ENCODE results near the gene GSK3B. TPM values are rescaled to one million over a fixed set of nuclear protein-coding genes. Genes with fewer than 3 reads are reported as not detected.

Gene GSK3B
- total and polyA plus RNA-seq, 2 experiments from 2014 or later, result 29.0 to 45.3 TPM

DNA sequence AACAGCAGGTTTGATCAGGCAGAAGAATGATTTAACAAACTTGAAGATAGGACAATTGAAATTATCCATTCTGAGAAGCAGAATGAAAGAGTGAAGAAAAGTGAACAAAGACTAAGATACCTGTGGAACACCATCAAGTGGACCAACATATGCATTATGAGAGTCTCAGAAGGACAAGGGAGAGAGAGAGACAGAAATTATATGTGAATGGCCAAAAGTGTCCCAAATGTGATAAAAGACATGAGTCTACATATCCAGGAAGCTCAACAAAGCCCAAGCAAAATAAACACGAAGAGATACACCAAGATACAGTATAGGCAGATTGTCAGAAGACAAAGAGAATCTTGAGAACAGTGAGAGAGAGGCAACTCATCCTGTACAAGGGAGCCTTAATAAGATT is 317.9 kb downstream of the GSK3B start (continued):
- no peak for TF ChIP-seq ETS1 (IDR thresholded peaks at IDR 0.05)
- no peak for TF ChIP-seq ZNF114 (CRISPR knock-in tag; IDR thresholded peaks at IDR 0.05)
- TF ChIP-seq REST (IDR thresholded peaks at IDR 0.05; ENCODE audit: unreplicated experiment), result no peak
- no peak for TF ChIP-seq NANOG (IDR thresholded peaks at IDR 0.05; ENCODE audit: borderline replicate concordance)

DNA sequence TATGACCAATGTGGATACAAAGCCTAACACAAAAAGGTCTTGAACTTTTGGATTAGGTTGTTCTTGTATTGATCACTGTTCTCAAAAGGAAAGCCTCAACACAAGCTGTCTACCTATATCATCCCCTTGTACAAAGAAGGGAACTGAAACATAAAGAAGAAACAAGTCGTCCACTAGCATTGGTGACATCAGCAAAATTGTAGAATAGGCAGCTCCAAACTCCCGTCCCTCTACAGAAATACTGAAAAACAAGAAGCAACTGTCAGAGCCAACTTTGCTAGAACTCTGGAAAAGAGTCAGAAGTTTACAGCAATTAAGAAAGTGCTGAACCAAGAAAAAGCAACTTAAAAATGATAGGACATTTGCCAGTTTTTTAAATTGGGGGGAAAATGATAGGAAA is 319.8 kb downstream of the GSK3B start:
- H3K4me2 ChIP-seq, result no peak overlapping the region
- H3K36me3 ChIP-seq (ENCODE audit: insufficient read depth), result no peaks in the 10 kb centered on the region
- no peaks in the 10 kb centered on the region for H3F3A ChIP-seq (replicated peaks; ENCODE audit: low read depth)
- DNase-seq (ENCODE audit: low spot score), result no peak
- H3K9me2 ChIP-seq (ENCODE audit: insufficient read depth), result no peaks in the 10 kb centered on the region
- Mint-ChIP-seq H3K4me3 (no peak overlapping the region), H3K4me1 (peaks cover 10% of the 10 kb centered on the region; the same call in 2 of the 3 replicates), H3K27me3 (ENCODE audit: insufficient read depth, low read depth, poor library complexity) (peaks cover 2% of the 10 kb centered on the region), H3K36me3 (ENCODE audit: low read depth) (no peaks in the 10 kb centered on the region), H3K9me3 (no peaks in the 10 kb centered on the region), H3K27ac (no peak overlapping the region)
- H3K4me3 ChIP-seq, result no peak overlapping the region
- no peaks in the 10 kb centered on the region for H3K4me1 ChIP-seq (ENCODE audit: insufficient read depth)
- no peaks in the 10 kb centered on the region for H4K20me1 ChIP-seq (replicated peaks; ENCODE audit: insufficient read depth)
- no peak overlapping the region for H3K27ac ChIP-seq (ENCODE audit: low read depth)
- H3K27me3 ChIP-seq (ENCODE audit: insufficient read depth), result no peaks in the 10 kb centered on the region
- TF ChIP-seq ZNF114 (CRISPR knock-in tag; IDR thresholded peaks at IDR 0.05), result no peak
- TF ChIP-seq REST (IDR thresholded peaks at IDR 0.05; ENCODE audit: unreplicated experiment), result no peak
- TF ChIP-seq, protein P1, sequence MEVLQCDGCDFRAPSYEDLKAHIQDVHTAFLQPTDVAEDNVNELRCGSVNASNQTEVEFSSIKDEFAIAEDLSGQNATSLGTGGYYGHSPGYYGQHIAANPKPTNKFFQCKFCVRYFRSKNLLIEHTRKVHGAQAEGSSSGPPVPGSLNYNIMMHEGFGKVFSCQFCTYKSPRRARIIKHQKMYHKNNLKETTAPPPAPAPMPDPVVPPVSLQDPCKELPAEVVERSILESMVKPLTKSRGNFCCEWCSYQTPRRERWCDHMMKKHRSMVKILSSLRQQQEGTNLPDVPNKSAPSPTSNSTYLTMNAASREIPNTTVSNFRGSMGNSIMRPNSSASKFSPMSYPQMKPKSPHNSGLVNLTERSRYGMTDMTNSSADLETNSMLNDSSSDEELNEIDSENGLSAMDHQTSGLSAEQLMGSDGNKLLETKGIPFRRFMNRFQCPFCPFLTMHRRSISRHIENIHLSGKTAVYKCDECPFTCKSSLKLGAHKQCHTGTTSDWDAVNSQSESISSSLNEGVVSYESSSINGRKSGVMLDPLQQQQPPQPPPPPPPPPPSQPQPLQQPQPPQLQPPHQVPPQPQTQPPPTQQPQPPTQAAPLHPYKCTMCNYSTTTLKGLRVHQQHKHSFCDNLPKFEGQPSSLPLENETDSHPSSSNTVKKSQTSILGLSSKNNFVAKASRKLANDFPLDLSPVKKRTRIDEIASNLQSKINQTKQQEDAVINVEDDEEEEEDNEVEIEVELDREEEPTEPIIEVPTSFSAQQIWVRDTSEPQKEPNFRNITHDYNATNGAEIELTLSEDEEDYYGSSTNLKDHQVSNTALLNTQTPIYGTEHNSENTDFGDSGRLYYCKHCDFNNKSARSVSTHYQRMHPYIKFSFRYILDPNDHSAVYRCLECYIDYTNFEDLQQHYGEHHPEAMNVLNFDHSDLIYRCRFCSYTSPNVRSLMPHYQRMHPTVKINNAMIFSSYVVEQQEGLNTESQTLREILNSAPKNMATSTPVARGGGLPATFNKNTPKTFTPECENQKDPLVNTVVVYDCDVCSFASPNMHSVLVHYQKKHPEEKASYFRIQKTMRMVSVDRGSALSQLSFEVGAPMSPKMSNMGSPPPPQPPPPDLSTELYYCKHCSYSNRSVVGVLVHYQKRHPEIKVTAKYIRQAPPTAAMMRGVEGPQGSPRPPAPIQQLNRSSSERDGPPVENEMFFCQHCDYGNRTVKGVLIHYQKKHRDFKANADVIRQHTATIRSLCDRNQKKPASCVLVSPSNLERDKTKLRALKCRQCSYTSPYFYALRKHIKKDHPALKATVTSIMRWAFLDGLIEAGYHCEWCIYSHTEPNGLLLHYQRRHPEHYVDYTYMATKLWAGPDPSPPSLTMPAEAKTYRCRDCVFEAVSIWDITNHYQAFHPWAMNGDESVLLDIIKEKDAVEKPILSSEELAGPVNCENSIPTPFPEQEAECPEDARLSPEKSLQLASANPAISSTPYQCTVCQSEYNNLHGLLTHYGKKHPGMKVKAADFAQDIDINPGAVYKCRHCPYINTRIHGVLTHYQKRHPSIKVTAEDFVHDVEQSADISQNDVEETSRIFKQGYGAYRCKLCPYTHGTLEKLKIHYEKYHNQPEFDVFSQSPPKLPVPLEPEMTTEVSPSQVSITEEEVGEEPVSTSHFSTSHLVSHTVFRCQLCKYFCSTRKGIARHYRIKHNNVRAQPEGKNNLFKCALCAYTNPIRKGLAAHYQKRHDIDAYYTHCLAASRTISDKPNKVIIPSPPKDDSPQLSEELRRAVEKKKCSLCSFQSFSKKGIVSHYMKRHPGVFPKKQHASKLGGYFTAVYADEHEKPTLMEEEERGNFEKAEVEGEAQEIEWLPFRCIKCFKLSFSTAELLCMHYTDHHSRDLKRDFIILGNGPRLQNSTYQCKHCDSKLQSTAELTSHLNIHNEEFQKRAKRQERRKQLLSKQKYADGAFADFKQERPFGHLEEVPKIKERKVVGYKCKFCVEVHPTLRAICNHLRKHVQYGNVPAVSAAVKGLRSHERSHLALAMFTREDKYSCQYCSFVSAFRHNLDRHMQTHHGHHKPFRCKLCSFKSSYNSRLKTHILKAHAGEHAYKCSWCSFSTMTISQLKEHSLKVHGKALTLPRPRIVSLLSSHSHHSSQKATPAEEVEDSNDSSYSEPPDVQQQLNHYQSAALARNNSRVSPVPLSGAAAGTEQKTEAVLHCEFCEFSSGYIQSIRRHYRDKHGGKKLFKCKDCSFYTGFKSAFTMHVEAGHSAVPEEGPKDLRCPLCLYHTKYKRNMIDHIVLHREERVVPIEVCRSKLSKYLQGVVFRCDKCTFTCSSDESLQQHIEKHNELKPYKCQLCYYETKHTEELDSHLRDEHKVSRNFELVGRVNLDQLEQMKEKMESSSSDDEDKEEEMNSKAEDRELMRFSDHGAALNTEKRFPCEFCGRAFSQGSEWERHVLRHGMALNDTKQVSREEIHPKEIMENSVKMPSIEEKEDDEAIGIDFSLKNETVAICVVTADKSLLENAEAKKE (CRISPR knock-in tag; IDR thresholded peaks at IDR 0.05), result no peak
- no peak for TF ChIP-seq NANOG (IDR thresholded peaks at IDR 0.05; ENCODE audit: borderline replicate concordance)
- no peak for TF ChIP-seq STAT1 (IDR thresholded peaks at IDR 0.05; ENCODE audit: unreplicated experiment)
- peak overlapping the region; percentile 70 for H2AFZ ChIP-seq
- ATAC-seq, result no peak
- no peaks in the 10 kb centered on the region for H3K79me2 ChIP-seq (replicated peaks; ENCODE audit: insufficient read depth)

Measured in GM23338 (cell line).